Loucy (cell line): ENCODE data around the gene ZFP14.
A peak's percentile ranks its signal among the peaks of the same experiment; 100 is the strongest.

ENCODE experiments used
- H2AFZ ChIP-seq: fragments of 200-600 bp; sonication (generic); 2 replicates; pipeline ENCODE4 v1.6.0; 2016; ENCODE audit warnings: antibody characterized with exemption, mild to moderate bottlenecking, low read length, moderate library complexity
- H3F3A ChIP-seq: fragments of 200-600 bp; 2 replicates; pipeline ENCODE4 v1.6.0; 2016; ENCODE audit warnings: antibody characterized with exemption, low read depth, mild to moderate bottlenecking
- H3K27me3 ChIP-seq: fragments of 200-600 bp; sonication (generic); 2 replicates; pipeline ENCODE4 v1.6.1; 2014; ENCODE audit warnings: low read length, mild to moderate bottlenecking; ENCODE audit not compliant: insufficient read depth, poor library complexity, severe bottlenecking
- H3K36me3 ChIP-seq: fragments of 200-600 bp; sonication (generic); 2 replicates; pipeline ENCODE4 v1.6.1; 2016; ENCODE audit warnings: low read length; ENCODE audit not compliant: insufficient read depth
- H3K4me1 ChIP-seq: fragments of 200-600 bp; sonication (generic); 2 replicates; pipeline ENCODE4 v1.5.1; 2014; ENCODE audit warnings: low read length, mild to moderate bottlenecking; ENCODE audit not compliant: insufficient read depth, poor library complexity, severe bottlenecking
- H3K4me2 ChIP-seq: fragments of 200-600 bp; sonication (generic); 2 replicates; pipeline ENCODE4 v1.6.0; 2014; ENCODE audit warnings: antibody characterized with exemption, low read length, low read depth, mild to moderate bottlenecking; ENCODE audit not compliant: poor library complexity, severe bottlenecking
- H3K4me3 ChIP-seq: fragments of 200-600 bp; sonication (generic); 2 replicates; pipeline ENCODE4 v1.5.1; 2014; ENCODE audit warnings: low read length, mild to moderate bottlenecking, mixed read lengths; ENCODE audit not compliant: poor library complexity, severe bottlenecking
- H3K79me2 ChIP-seq: fragments of 200-600 bp; sonication (generic); 2 replicates; pipeline ENCODE4 v1.6.1; 2014; ENCODE audit warnings: low read length; ENCODE audit not compliant: insufficient read depth
- H3K9ac ChIP-seq: fragments of 200-600 bp; sonication (generic); 2 replicates; pipeline ENCODE4 v1.6.0; 2014; ENCODE audit warnings: mild to moderate bottlenecking, low read depth, low read length, moderate library complexity; ENCODE audit not compliant: poor library complexity, severe bottlenecking
- H3K9me2 ChIP-seq: fragments of 200-600 bp; sonication (generic); replicated peaks from 2 replicates; pipeline ENCODE4 v1.6.1; 2016; ENCODE audit warnings: low read depth, low read length, mixed read lengths
- H3K9me3 ChIP-seq: fragments of 200-600 bp; sonication (generic); 2 replicates; pipeline ENCODE4 v1.6.1; 2014; ENCODE audit warnings: mild to moderate bottlenecking, antibody characterized with exemption, low read length, low read depth; ENCODE audit not compliant: insufficient read depth
- H4K20me1 ChIP-seq: fragments of 200-600 bp; sonication (generic); 2 replicates; pipeline ENCODE4 v1.6.0; 2014; ENCODE audit warnings: antibody characterized with exemption, low read length, mild to moderate bottlenecking; ENCODE audit not compliant: insufficient read depth, poor library complexity, severe bottlenecking
- EZH2phosphoT487 ChIP-seq: fragments of 200-600 bp; IDR thresholded peaks from 2 replicates; pipeline ENCODE4 v1.6.1; 2018; ENCODE audit warnings: antibody characterized with exemption, mild to moderate bottlenecking, moderate library complexity, borderline replicate concordance
- TF ChIP-seq, protein P1 (sequence below): fragments of 200-600 bp; sonication (generic); conservative IDR thresholded peaks from 2 replicates; pipeline ENCODE4 v1.5.1; 2014; ENCODE audit warnings: mild to moderate bottlenecking, antibody characterized with exemption, low read length

ZFP14 gene

DNA sequence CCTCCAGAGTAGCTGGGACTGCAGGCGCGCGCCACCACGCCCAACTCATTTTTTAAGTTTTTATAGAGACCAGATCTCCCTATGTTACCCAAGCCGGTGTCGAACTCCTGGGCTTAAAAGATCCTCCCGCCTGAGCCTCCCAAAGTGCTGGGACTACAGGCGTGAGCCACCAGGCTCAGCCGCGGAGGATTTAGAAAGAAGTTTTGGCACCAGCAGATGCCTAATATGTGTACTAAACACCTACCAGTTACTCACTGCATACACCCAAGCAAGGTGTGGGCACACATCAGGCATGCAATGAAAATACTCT, 464 bp upstream of the ZFP14 start:
- Histone ChIP-seq H3K79me2 (peaks cover 24% of the 10 kb centered on the region; the same call in 1 of the 2 replicates), H3F3A (no peaks in the 10 kb centered on the region), H3K36me3 (no peaks in the 10 kb centered on the region), H2AFZ (peak overlapping the region; percentile 99), H3K9me2 (no peaks in the 10 kb centered on the region), H3K9me3 (no peaks in the 10 kb centered on the region), H3K4me2 (peak overlapping the region; percentile 88), H3K27me3 (no peaks in the 10 kb centered on the region), H3K9ac (peak overlapping the region; percentile 76), H3K4me3 (peak overlapping the region; percentile 91), H3K4me1 (peaks cover 12% of the 10 kb centered on the region), H4K20me1 (peaks cover 12% of the 10 kb centered on the region)
- TF ChIP-seq, protein P1, sequence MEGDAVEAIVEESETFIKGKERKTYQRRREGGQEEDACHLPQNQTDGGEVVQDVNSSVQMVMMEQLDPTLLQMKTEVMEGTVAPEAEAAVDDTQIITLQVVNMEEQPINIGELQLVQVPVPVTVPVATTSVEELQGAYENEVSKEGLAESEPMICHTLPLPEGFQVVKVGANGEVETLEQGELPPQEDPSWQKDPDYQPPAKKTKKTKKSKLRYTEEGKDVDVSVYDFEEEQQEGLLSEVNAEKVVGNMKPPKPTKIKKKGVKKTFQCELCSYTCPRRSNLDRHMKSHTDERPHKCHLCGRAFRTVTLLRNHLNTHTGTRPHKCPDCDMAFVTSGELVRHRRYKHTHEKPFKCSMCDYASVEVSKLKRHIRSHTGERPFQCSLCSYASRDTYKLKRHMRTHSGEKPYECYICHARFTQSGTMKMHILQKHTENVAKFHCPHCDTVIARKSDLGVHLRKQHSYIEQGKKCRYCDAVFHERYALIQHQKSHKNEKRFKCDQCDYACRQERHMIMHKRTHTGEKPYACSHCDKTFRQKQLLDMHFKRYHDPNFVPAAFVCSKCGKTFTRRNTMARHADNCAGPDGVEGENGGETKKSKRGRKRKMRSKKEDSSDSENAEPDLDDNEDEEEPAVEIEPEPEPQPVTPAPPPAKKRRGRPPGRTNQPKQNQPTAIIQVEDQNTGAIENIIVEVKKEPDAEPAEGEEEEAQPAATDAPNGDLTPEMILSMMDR, result no peak
- TF ChIP-seq EZH2phosphoT487, result no peak

DNA sequence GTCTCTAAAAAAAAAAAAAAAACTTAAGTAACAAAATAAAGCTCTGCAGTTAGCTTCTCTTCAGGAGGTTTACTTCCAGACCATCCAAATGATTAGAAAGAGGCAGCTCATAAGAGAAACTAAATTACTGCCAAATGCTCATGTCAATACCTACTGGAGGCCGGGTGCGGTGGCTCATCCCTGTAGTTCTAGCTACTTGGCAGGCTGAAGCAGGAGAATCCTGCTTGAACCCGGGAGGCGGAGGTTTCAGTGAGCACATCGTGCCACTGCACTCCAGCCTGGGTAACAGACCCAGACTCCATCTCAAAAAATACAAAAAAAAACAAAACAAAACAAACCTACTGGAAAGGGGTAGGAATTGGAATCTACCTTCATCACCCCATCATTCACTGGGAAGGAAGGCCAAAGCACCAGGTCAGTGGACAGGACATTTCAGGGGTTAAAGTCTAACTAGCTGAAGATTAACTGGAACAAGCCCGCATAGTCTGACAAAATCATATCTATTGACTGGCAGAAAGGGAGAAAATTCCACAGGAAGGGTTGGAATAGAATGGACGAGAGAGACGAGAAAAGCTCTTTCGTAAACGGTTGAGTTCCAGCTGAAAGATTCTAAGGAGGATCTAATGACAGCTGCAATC, 1.3 kb downstream of the ZFP14 start:
- Histone ChIP-seq H3K36me3 (no peaks in the 10 kb centered on the region), H3K4me1 (peaks cover 12% of the 10 kb centered on the region), H3K4me2 (peak overlapping the region; percentile 88), H3K9ac (peak overlapping the region; percentile 76), H3K4me3 (peak overlapping the region; percentile 91), H3K9me3 (no peaks in the 10 kb centered on the region), H3F3A (no peaks in the 10 kb centered on the region), H2AFZ (no peak overlapping the region), H3K9me2 (no peaks in the 10 kb centered on the region), H3K27me3 (no peaks in the 10 kb centered on the region), H4K20me1 (peaks cover 12% of the 10 kb centered on the region), H3K79me2 (peaks cover 27% of the 10 kb centered on the region; the same call in 1 of the 2 replicates)
- TF ChIP-seq, protein P1, result no peak
- TF ChIP-seq EZH2phosphoT487, result no peak

DNA sequence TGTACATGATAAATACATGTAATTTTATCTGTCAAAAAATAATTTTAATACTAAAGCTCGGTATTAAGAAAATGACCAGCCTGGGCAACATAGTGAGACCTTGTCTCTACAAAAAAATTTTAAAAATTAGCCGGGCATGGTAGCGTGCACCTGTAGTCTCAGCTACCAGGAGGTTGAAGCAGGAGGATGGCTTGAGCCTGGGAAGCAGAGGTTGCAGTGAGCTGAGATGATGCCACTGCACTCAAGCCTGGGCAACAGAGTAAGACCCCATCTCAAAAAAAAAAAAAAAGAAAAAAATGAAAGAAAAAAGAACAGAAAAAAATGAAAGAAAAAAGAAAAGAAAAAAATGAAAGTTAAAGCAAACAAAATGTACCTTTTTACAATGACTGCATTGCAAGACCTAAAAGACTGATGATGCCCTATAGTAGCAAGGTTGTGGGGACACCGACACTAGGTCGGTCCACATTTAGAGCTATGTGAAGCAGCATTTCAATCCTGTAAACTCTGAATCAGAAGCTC, 5.3 kb downstream of the ZFP14 start:
- Histone ChIP-seq H3K79me2 (peaks cover 32% of the 10 kb centered on the region; the same call in 1 of the 2 replicates), H3F3A (no peaks in the 10 kb centered on the region), H3K9me3 (peaks cover 3% of the 10 kb centered on the region; the same call in 1 of the 2 replicates)

More for the DNA sequence above, 5.3 kb downstream of the ZFP14 start:
- Histone ChIP-seq H2AFZ (no peak overlapping the region), H3K9me2 (no peaks in the 10 kb centered on the region), H3K4me2 (no peak overlapping the region), H4K20me1 (peaks cover 12% of the 10 kb centered on the region), H3K27me3 (no peaks in the 10 kb centered on the region), H3K9ac (no peak overlapping the region), H3K4me1 (peaks cover 12% of the 10 kb centered on the region), H3K4me3 (no peak overlapping the region), H3K36me3 (no peaks in the 10 kb centered on the region)
- no peak for TF ChIP-seq EZH2phosphoT487
- TF ChIP-seq, protein P1, result no peak
